Epidermal melanocyte (primary cell): Measurements from ENCODE around the gene RAB11FIP4.

ENCODE experiments used
- DNase-seq: peaks from one replicate; pipeline ENCODE4 v3.0.0; 2011; ENCODE audit warnings: low spot score; ENCODE audit not compliant: insufficient read length

The RAB11FIP4 gene

DNA sequence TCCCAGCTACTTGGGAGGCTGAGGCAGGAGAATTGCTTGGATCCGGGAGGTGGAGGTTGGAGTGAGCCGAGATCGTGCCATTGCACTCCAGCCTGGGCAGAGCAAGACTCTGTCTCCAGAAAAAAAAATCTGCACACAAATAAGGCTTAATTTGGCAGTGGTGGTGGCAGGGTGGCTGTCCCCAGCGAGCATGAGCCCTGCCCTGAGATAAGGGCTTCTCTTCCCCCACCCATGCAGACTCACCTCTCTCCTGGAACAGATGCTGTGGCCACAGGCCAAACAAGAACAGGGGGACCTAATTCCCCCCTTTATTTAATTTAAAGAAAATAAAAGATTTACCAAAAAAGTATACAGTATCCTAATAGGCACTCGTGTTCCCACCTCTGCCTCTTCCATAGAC lies 157.2 kb downstream of the RAB11FIP4 start:
- DNase-seq: no peak

DNA sequence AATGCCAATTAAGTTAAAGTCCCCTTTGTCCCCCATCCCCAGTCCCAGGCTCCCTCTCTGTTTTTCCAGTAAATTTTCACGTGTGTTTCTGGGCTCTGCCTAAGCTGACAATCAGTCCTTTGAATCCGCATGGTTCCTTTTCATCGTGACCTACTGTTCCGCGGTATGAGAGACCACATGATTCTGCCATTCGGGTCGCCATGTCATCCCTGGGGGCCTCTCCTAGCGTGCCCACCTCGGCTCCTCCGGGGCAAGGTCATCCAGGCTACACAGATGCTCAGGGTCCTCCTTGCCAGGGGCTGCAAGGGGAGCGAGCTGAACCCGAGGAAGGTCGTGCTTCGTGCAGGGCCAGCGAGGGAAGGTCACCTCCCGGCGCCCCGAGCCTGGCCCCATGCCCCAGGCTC lies 157.6 kb downstream of the RAB11FIP4 start:
- peak; percentile 73 for DNase-seq

DNA sequence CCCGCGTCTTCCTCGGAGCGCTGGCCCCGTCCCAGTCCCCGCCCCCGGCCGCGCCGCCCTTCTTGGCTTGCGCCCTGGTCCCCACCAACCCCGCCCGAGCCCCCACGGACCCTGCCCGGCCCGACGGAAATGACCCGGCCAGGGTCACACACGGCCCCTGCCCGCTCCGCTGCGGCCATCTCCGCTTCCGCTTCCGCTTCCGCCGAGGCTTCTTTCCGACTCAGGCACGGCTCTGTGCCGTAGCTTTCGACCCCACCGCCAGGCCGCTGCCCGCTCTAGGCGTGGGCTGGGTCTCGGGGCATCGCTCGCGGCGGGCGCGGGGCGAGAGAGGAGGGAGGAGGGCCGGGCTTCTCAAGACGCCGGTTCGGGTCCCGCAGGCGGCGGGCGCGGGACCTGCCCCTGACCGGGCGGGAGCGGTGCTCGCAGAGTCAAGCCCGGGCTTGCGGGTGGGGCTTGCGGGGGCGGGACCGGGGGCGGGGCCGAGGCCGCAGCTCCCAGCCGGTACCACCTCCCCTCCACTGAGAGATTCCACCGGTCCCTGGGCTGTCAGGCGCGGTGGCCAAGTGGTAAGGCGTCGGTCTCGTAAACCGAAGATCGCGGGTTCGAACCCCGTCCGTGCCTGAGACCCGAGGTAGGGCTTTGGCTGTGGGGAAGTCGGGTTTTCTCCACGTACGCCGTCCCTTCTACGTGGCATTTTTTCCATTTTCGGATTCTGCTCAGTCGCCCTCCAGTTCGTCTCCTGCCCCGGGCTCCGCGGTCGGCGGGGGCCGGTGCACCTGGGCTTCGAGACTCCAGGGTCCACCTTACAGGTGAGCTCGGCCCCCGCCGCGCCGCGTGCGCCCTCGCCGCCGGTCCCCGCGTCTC lies 158.3 kb downstream of the RAB11FIP4 start:
- peak; percentile 77 for DNase-seq

DNA sequence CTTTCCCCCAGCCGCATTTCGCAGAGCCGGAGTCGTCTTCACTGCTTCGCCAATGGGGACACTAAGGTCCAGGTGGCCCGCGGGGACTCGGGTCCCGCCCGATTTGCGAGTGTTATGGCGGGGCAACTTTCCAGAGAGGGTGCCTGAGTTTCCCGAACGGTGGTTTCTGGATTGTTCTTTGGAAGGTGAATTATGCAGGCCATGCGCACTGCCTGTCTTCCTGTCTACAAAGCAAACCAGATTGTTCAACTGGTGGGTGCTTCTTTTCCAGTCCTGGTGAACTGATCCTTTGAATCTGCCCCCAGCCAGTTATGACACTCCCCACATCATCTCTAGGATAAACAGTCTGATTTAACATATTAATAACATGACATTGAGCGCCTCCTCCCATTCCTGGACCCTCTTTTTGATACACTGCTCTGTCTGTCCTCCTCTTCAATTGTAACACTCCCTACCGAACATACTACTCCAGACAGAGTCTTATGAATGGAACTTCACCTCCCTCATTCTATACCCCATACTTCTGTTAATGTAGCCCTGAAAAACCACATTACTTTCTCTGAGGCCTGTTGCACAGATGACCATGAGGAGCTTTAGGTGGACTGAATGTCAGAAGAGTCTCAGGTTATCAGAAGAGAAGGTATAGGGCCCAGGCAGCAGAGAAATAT lies 159.0 kb downstream of the RAB11FIP4 start:
- DNase-seq: no peak

DNA sequence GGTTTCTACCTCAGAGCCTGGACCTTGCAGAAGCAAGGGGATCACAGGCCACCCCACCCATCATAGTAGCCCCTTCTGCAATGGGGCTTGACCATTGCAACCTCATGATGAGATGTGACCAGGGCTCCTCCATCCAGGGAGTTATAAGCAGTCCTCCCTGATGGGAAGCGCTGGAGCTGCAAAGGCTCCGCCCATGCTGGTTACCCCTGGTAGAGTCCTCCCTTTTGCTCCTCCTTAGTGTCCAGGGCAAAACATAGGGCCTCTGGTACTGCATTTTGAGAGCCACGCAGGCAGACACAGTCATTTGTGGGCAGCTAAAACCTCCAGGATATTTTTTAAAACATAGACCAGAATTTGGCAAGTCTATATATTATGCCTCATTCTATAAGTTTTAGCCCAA lies 161.1 kb downstream of the RAB11FIP4 start:
- no peak for DNase-seq

DNA sequence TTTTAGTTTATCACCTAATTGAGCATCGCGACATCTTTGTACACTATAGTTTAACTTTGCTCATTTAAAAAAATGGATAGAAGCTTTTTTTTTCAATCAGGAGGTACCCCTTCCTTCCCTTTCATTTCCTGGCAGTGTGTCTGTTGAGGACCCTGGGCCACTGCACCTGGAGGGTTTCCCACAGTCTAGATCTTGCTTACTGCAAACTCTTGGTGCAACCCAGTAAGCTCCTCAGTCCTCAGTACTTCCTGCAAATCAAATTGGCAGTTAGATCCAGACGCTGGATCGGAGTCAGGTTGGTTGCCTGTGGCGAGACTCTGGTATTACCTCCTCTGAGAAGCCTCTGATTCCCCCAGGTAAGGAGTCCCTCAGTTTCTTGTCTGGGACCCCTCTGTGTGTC lies 162.0 kb downstream of the RAB11FIP4 start:
- no peak for DNase-seq

DNA sequence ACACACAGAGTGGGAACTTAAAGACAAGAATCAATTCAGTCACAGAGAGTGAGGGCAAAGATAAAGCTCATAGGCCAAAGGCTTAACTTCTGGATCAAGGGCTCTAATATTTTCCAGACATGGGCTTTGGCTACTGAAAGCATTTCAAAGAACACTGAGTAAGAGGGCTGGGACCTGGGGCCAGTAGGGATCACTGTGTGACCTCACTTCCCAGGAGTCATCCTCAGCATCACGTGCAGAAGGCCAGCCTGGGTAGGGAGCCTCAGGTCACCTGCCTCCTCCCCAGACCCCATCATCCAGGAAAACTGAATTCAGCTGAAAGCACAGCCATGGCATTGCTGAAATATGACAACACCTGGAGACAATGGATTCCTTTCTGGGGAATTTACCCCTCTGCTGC lies 163.5 kb downstream of the RAB11FIP4 start:
- DNase-seq: no peak

DNA sequence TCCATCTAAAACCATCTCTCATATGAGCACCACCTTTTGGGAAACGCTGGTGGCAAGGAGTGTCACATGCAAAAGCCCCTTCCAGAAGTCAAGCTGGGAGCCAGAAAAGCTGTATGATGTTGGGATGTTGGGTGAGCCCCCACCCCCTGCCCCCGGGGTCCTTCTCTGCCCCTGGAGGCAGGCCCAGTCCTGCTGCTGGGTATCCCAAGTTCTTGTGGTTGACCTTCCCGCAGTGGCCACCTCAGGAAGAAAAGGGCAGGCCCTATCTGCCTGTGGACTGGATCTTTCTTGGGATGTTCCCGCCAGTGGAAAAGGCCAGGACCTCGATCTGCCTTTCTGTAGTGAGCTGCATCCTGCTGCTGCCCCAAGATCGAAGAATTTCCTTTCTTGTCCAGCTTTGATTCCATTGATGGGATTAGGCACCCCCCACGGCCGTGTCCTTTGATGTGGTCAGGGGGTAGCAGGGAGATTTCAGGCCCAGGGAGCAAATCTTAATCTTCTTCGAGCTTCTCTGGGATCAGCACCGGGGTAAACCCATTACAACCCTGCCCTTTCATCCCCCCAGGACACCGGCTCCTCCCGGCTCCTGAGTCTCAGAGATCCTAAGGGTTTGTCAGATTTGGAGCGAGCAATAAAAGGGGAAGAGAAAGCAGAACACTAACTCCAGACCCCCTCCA lies 165.6 kb downstream of the RAB11FIP4 start:
- DNase-seq: no peak

DNA sequence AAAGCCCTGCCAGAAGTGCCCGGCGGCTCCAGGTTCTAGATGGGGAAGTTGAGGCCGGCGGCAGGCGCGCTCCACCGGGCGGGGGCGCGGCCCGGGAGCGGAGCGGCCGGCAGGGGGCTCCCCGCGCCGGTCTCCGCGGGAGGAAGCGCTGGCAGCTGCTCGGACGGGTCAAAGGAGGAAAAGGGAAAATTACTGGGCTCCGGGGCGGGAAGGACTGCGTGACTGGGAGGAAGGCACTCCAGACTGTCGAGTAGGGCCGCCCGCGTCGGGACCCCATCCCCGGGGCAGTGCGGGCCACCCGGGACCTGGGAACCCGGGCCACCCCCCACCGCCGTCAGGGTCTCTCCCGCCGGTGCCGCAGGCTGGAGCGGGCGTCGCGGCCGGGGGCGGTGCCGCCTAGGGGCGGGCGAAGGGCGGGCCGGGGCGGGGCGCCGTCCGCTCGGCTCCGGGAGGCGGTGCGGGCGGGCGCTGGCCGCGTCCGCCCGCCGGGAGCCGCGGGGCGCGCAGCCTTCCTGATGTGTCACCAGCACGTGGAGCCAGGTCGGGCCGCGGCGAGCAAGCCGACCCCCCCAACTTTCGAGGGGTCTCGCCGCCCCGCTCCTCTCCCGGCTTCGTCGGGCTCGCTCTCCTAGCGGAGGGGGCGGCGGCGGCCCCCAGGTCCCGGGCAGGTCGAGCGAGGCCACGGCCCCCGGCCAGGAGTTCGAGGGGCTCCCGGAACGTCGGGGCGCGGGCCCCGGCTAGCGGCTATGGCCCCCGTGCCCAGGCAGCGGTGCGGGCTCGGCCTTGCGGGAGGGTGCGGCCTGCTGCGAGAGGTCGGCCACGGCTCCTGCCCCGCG lies 167.5 kb downstream of the RAB11FIP4 start:
- peak; percentile 88 for DNase-seq

DNA sequence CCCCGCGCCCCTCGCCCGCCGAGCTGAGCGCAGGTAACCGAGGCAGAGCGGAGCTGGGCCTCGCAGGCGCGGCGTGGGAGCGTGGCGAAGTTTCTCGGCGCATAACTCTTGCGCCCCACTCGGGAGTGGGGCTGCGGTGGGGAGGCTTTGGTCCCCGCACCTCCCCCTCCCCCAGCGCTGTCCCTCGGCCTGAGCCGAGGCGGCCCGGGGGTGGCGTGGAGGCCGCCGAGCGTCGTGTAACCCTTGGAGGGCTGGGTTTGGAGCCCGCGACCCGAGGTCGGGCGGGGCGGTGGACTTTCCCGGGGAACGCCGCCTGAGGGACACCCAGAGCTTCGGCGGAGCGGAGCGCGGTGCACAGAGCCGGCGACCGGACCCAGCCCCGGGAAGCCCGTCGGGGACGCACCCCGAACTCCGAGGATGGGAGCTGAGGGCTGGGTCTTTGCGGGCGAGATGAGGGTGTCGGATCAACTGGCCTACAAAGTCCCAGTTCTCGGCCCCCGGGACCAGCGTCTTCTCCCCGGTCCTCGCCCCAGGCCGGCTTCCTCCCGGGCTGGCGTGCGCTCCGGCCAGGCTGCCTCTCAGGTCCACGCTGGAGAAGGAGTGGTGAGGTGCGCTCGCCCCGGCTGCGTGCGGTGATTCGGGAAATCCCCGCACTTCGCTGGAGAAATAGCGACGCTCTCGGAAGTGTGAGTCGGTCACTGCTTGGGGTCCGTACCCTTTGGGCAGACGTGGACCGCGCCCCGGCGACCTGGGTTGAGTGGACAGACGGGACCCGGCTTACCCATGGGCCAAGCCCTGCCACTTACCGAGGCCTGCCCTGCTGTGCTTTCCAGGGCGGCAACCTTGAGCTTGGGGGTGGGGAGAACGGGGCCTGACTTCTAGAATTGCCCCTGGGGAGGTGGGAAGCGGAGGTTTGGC lies 168.4 kb downstream of the RAB11FIP4 start:
- no peak for DNase-seq

DNA sequence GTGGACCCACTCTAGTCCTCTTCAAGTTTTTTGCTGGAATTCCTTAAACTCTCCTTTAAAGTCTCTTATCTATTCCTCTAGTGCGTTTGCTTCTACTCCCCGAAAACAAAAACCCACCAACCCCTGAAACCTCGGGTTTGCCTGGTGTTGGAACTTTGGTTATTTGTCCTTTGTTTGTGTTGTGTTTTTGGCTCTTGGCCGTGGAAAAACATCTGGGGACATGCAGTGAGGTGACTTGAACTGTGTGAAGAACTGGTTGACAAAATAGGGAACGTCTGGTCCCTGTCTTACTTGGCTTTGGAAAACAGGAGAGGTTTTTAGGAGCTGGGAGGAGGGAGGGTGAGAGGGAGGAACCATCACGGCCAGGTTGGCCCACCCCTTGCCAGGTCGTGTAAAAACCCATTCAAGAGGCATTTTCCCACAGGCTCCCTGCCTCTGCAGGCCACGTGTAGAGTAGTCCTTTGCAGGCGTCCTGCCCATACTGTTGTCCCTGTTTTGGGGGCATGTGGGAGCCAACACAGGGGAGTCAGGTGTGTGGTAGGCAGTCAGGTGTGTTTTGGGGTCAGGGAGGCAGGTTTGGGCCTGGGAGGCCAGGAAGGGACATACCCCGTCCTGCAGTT lies 169.3 kb downstream of the RAB11FIP4 start:
- DNase-seq: no peak

DNA sequence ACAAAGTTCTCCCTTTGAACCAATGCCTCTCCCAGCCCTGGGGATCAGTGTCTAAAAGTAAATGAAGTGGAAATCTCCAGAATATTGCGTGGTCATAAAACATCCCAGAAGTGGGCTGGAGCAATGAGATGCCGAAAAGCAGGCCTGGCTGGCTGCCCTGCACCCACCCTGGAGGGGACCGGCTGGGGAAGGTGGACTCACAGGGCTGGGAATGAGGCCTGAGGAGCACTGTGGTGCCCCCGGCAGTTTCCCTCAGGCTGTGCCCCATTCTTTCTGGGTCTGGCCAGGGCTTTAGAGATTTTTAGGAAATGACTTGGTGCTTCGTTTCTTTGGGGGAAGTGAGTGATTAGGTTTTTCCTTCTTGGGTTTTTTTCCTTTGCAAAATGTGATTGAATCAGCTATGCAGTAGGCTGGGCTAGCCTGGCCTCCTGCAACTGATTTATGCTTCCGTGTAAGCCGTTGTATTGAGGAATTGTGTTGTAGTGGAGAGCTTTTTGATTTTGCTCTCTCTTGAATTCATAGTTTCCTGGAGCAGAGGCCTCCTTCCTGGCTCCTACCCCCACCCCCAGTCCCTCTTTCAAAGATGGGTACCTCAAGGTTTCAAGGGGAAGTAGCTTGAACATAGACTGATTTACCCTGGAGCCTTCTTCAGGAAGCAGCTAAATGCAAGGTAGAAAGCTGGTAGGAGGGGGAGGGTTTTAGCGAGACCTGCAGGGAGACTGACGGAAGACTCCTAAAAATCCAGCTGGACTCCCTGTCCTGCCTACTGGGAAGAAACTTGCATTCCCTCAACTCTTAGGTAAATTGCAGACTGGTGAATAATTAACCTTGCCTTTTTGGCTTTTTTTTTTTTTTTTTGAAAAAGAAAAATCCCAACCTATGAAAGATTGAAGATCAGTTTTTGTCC lies 170.2 kb downstream of the RAB11FIP4 start:
- no peak for DNase-seq

DNA sequence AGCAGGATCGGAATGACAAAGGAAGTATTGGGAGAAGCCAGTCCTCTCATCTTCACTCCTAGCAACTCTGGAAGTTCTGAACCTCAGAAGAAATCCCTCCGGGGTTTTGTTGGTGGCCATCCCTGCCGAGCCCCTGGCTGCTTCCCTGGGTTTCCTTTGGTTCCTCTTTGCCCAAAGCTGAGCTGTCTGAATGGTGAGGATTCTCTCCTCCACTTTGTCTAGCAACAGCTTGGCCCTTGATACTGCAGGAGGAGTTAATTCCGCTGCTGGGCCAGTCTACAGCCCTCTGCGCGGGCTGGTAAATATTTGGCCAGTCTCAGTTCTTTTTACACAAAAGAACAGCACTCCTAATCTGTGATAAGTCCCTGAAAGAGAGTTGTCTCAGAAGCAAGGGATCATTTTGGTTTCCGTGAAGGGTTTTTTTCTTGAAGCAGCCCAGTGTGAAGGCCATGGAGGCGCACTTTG lies 170.9 kb downstream of the RAB11FIP4 start:
- DNase-seq: no peak

DNA sequence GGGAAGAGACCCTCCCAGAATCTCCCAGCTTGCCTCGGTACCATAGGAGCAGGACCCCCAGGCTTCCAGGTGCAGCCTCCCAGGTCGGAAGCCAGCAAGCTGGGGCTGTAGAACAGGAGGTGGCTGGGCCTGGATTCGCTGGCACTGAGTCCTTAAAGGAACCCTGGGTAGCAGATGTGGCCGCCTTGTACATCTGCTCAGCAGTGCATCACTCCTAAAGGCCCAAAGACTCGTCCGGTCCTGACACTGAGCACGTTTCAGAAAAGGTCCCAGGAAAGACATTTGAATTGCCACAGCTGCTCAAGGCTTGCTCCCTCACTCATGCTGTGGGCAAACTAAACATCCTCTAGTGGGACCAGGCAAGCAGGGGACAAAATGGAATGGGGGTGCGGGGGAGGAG lies 172.8 kb downstream of the RAB11FIP4 start:
- DNase-seq: no peak

DNA sequence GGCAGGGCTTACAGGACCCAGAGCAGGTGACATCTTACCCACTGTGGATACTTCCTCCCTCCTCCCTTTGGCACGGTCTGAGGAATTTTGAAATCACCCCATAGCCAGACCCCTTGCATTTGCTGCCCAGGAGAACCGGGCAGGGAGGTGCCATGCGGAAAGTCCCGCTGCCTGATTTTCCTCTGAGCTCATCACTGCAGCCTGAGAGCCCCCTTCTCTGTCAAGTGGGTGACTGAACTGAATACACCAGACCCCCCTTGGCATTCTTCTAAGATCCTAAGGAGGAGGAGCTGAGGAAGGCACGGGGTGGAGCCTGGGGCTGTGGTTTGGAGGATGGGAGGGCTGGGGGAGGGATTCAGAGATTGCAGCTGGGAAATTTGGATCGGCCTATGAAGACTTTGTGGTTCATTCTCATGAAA lies 173.4 kb downstream of the RAB11FIP4 start:
- DNase-seq: peak; percentile 70

DNA sequence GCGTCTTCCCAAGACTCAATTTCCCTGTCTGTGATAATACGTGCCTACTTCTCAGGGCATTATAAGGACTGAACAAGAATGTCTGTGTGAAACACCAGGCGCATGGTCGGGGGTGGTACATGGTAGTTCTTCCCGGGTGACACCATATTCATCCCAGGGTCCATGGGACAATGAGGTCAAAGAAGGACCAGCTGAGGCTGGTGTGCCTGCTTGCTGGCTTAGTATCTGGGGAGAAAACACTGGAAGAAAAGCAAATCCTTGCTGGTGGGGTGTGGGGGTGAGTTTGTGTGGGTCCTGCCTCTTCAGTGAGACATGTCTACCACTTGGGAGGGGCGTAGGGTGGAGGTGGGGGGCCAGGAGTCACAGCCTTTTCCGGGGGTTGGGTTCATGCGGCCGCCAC lies 174.2 kb downstream of the RAB11FIP4 start:
- DNase-seq: no peak

DNA sequence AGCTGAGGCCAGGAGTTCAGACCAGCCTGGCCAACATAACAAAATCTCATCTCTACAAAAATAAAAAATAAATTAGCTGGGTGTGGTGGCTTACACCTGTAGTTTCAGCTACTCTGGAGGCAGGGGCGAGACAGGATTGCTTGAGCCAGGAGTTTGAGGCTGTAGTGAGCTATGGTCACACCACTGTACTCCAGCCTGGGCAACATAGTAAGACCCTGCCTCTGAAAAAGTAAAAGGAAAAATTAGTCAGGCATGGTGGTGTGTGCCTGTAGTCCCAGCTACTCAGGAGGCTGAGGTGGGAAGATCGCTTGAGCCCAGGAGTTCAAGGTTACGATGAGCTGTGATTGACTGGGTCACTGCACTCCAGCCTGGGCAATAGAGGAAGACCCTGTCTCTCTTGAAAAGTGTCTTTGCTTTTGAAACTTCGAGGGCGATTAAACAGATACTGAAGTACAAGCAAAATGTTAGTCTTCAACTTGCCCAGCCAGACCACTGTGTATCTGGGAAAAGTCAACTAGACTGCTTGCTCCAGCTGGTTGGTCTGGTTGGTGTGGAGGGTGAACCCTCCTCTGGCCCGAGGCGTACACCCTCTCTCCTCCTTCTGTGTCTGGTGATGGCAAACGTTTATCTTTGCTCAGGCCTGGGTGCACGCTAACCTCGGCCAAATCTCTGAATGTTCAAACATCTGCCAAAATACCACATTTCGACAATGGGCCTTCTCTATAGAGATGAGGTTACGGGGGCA lies 174.9 kb downstream of the RAB11FIP4 start:
- DNase-seq: no peak

DNA sequence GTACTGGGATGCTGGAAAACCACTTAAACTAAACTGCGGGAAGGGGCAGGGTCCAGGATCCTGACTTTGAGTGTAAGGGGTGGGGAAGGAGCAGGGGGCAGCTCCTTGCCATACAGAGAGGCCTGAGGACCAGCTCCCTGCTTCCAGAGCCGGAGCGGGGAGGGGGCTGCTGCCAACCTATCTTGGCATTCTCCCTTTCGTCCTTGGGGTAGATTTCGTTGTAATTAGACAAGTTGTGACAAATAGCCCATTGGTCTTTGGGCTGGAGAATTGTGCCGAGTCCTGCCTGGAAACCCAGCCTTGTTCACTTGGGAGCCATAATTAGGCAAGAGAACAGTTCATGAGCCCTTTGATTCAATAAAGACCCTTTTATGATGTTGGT lies 175.5 kb downstream of the RAB11FIP4 start:
- no peak for DNase-seq
